NCI-H345 treated with DMSO at 0.1 percent for 48 hours (cell line): ENCODE measurements around the gene IQCE.
"Not testable (repeated sequence)": the region's sequence is repeated elsewhere in the genome, so short reads cannot be mapped to it uniquely, and the experiment has no call there.

Source experiments
- DNase-seq: peaks from one replicate; lab custom pipeline; 2025; ENCODE audit not compliant: unreplicated experiment; lab: John Stamatoyannopoulos, UW

Gene IQCE

DNA sequence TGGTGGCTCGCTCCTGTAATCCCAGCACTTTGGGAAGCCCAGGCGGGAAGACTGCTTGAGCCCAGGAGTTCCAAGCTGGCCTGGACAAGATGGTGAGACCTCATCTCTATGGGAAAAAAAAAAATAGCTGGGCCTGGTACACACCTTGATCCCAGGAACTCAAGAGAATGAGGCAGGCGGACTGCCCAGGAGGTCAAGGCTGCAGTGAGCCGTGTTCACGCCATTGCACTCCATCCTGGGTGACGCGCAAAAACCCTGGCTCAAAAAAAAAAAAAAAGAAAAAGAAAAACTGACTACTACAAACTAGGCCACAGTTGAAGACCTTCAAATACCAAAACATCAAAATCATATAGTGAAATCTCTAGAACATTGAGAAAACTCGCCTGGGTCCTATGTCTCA, 7.4 kb upstream of the IQCE start:
- no peak for DNase-seq

DNA sequence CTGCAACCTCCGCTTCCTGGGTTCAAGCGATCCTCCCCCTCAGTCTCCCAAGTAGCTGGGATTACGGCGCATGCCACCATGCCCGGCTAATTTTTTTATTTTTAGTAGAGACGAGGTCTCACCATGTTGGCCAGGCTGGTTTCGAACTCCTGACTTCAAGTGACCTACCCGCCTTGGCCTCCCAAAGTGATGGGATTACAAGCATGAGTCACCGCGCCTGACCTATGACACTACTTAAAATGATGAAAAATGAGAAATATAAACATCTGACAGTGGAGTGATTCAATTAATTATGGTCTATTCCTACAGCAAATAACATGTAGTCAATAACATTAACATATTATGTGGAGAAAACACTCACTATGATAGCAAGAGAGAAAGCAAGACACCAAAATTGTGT, 5.7 kb upstream of the IQCE start:
- no peak for DNase-seq

DNA sequence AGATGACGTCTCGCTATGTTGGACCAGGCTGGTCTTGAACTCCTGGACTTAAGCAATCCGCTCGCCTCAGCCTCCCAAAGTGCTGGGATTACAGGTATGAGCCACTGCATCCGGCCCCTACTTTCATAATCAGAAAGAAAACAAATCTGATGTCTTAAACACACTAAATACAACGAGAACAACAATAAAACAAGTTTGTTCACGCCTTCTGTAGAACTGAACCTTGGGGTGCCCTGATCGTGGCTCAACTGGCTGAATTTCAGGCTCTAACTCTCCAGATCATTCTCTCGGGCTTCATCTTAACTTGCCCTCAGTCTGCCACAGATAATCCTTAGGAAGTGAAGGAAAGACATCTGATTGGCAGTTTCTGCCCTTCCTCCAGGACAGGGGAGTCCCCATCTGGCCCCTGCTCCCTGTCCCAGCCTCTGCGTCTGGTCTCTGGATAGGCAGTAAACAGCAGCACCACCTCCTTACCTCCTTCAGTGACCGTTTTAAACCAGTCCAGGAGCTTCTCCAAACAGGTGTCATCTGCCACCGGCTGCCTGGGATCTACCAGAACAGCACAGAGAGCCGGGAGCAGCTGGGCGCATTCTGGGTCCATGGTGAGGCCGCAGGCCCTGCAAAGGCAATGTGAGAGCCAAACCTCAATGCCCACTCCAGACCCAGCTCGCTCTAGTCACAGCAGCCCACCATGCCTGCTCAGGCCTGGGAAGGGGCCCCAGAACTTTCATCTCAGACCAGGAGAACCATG, 4.8 kb upstream of the IQCE start:
- DNase-seq, result no peak

DNA sequence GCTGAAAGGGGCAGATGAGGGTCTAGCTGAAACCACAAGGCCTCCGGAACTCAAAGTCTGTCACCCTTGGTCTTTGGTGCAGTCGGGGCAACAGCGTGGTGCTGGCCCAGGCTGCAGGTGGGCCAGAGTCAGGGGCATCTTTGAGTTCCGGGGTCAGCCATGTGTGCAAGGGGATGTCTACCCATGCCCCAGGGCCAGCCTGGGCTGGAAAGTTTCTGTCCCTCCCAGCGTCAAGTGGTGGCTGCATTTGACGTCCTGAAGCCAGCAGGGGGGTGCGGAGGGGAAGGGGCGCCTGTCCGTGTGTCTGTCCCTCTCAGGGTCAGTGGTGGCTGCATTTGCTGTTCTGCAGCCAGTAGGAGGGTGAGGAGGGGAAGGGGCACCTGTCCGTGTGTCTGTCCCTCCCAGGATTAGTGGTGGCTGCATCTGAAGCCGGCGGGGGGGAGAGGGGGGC, 4.1 kb upstream of the IQCE start:
- DNase-seq, result no peak

DNA sequence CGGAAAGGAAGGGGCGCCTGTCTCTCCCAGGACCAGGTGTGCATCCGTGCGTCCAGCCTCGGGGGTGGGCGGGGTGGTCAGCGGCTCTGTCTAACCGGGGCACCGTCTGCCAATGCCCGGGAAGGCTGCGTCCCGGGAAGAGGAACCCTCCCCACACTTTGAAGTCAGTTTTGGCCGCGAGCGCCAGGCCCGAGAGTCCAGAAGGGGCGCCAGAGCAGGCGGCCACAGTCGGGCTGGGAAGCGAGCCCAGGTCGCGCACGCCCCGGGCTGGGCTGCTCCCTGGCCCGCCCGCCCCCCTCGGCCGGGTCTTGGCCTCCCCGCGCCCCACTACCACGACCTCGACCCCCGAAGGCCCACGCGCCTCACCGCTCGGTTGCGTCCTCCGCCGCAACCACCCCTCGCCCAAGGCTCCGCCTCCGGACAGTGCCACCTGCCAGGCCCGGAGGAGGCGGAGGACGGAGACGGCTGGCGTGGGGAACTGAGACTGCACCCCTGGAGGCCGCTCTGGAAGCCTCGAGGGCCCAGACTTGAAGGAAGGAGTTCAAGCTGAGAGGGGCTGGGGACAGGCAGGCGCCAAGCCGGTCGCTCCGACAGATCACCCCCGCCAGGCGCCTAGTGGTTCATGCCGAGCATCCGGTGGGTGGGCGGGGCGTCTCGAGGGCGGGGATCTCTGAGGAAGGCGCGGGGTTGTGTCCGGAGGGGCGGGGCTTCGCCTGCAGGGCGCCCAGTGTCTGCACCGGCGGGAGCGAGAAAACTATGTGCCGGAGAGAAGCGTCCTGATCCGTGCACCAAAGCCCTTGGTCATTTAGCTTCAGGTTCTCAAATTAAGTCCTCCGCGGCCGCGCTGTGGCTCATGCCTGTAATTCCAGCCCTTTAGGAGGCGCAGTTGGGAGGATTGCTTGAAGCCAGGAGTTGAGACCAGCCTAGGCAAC, 3.4 kb upstream of the IQCE start, which contains the start of gene BRAT1:
Gene BRAT1, minus strand, starts transcription at position 404 of the 932 bp plus-strand sequence. CDS start 1,093 bp downstream, outside the sequence.
- DNase-seq, result peak; percentile 85

DNA sequence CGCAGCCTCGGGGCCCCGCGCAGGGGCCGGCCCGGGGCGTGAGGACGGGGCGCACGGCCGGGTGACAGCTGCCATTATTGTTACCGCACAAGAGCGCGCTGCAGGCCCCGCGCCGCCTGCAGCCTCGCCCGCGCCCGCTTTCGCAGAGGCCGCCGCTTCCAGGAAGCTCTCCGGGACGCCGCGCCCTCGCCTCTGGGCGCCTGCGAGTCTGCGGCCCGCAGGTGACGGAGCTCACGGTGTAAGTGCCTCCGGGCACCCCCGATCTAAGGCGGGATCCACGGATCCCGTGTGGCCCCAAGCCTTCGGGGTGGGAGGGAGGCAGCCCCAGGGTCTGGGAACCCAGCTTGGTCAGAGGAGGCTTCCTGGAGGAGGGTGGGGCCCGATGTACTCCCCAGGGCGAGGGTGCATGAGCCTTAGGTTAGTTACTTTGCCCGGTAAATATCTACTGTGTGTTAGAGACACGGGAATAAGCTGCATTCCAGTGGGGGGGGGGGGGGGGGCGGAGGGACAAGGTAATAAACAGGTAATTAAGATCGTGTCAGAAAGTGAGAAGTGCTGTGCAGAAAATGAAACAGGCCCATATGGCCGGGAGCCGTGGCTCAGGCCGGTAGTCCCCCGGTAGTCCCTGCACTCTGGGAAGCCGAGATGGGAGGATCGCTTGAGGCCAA, 638 bp downstream of the IQCE start:
- DNase-seq, result no peak

DNA sequence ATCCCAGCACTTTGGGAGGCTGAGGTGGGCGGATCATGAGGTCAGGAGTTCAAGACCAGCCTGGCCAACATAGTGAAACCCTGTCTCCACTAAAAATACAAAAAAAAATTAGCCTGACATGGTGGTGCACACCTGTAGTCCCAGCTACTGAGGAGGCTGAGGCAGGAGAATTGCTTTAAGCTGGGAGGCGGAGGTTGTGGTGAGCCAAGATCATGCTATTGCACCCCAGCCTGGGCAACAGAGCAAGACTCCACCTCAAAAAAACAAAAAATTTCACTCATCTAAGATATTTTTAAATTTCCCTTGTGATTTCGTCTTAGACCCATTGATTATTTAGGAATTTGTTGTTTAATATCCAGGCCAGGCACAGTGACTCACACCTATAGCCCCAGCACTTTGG, 5.2 kb downstream of the IQCE start:
- not testable (repeated sequence) for DNase-seq

DNA sequence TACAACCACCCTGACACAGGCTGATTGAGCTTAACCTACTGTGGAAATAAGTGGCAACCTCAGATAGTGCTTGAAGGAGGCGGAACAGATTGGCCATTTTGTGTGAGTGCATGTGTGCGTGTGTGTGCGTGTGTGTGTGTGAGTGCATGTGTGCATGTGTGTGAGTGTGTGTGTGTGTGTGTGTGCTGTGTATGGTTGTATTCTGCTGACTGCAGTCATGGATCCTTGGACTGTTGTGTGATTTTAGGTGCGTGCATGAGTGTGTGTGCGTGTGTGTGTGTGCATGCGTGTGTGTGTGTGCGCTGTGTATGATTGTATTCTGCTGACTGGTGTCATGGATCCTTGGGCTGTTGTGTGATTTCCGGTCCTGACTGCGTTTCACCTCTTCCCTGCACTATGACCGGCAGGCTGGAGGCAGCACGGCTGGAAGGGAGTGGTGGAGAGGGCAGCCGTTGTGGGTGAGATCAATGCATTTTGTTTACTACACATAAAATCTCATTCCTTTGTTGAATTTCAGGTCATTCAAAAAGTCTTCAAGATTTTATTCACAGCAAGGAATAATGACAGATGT, 6.3 kb downstream of the IQCE start:
- DNase-seq, result no peak

DNA sequence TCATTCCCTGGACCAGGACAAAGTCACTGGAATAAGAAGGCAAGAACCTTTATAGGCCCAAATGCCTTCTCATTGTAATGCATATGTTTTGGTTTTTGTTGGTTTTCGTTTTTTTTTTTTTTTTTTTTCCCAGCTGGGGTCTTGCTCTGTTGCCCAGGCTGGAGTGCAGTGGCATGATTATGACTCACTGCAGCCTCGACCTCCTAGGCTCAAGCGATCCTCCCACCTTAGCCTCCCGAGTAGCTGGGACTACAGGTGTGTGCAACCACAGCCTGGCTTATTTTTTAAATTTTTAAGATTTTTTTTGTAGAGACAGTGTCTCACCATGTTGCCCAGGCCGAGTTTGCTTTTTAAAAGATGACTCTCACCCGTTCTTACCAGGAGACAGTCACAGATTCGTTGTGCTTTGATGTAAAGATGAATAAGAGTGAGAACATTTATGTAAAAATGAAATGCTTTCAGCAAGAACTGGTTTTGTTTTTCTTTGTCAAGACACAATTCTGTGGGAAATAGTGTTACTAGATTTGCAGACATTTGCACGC, 7.6 kb downstream of the IQCE start:
- DNase-seq, result no peak

DNA sequence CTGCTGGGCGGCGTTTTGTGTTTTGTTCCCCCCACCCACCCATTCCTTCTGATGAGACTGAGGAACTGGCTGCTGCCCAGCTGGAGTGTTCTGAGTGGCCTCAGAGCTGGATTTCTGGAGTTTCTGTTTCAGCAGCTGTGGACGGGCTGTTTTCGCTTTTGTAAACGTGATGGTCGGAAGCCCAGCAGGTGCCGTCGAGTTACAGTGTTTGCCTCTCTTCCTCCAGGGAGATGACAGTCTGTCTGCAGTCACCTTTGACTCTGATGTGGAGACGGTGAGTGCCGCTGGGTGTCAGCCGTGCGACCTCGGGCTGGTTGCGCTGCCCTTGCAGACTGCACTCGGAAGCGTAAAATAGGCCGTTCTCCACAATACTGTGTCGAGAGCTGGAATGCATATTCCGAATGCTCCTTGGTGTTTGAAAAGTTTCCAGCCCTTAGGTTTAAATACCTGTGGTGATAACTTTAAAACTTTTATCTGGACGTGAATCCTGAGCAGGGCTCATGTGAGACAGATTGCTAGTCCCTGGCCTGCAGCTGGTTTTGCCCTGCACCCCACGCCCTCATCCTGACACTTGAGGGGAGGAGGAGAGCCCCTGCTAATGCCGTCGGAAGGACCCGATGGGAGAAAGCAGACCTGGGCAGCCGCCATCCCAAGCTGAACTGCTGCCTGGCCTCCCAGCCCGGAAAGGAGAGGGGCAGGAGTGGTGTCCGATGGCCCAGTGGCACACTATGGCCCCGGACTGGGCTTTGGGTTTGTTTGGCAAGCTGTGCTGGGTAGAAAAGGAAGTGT, 8.3 kb downstream of the IQCE start:
- DNase-seq, result no peak

DNA sequence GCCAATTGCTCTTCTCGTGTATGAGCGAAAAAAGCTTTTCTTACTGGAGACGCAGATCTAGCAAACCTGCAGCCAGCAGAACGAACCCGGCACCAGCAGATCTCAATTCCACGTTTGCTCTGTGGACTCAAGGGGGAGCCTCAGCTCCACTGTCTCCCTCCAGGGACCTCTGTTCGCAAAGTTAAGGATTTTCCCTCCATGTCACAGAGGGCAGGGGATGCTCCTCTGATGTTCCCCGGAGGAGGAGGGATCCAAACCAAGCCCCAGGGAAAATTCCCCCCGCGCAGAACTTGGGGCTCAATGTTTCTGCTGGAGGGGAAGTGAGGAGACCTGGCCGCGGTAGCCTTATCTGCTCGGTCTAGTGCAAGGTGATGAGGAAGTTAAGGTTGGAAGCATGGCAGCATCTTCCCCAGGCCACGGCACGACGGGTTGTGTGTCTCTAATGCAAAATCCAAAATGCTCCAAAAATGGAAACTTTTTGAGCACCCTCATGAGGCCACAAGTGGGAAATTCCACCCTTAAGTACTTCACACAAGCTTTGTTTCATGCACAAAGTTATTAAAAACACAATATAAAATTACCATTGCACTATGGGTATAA, 9.0 kb downstream of the IQCE start:
- no peak for DNase-seq

DNA sequence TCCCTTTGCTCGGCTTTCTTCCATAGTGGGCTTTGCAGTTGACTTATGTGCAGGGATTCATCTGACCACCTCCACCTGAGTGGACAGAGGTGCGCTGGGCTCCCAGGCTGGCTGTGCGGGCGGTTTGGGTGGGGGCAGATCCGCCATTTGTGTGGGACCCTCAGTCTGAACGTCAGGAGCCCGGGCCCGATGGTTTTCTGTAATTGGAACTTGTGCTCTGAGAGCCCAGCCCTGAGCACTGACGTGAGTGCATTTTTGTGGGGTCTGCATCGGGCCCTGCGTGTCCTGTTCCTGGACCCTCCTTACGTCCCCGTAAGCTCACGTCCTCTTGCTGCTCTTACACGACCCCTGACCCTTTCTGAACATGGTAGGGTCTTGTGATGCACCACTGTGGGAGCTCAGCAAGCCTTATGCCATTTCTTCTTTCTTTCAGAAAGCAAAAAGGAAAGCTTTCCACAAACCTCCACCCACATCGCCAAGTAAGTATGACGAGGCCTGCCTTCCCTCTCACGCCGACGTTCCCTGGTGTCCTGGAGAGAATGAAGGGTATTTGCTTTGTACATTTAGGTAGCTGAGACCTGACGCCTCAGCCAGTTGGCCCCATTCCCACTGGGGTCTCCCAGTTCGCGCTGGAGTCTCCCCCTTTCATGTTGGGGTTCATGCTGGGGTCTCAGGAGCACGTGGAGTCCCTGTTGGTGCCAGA, 9.9 kb downstream of the IQCE start:
- no peak for DNase-seq

DNA sequence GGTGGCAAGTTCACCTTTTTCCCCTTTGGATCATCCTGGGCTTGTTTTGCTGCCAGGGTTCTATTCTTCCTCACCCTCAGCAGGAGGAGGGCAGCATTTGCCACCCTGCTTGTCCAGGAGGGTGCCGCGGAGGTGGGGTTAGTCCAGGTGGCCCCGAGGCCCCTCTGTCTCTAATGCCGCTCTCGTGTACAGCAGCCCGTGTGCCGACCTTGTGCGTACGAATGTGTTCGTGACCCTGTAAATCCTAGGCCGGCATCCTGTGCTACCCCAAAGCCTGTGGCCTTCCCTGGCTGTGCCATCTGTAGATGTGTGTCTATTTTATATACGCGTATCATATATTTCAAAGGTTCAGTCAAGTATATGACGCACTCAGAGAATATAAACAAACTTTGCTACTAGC, 10.6 kb downstream of the IQCE start:
- DNase-seq, result no peak

DNA sequence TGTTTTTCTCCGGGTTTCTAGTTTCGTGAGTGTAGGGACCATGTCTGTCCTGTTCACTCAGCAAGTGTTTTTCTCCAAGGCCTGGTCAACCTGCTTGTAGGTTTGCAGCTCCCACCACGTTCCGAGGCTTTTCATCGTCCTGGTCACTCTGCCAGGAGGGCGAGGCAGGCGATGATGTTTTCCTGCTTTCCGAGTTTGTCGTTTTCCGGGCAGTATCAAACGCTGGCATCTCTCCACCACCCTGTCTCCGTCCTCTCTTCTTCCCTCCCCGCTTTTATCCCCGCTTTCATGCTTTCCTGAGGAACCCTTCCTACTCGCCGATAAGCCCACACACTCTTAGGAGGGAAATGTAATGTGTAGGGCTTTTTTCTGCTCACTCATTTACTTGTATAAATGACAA, 11.2 kb downstream of the IQCE start:
- no peak for DNase-seq

DNA sequence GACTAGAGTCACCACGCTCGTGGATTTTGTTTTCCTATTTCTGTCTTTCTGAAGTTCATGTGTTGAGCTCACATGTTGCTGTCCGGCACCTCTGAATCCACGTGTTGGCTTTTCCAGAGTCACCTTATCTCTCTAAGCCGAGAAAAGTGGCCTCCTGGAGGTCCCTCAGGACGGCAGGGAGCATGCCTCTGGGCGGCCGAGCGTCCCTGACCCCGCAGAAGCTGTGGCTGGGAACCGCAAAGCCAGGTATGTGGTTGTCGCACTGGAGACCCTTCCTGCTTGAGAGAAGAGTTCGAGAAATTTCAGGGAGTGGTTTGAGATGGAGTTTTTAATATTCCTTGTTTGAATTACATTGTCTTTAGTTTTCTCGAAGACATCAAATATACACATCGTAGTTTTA, 12.6 kb downstream of the IQCE start:
- no peak for DNase-seq

DNA sequence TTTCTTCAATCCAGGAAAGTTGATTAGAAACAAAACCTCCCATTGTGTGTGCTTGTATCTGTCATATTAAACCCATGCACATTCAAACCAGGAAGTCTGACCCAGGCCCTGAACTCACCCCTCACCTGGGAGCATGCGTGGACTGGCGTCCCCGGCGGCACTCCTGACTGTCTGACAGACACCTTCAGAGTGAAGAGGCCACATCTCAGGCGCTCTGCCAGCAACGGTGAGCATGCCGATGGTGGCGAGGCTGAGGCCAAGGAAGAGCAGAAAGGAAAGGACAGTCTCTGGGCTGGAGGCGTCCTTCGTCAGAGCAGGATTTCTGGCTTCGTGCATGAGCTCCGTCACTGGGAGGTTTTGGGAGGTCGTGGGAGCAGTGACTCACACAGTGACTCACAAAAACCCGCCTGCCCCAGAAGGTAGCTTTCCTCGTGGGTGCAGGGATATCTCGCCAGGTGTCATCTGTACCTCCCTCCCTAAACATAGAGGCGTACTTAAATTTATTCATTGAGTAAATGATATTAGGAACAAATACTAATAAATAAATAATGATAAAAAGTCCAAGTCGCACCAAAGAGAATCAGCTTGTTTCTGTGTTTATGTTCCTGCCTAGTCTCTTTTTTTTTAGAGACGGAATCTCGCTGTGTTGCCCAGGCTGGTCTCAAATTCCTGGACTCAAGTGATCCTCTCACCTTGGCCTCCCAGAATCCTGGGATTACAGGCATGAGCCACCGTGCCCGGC, 13.5 kb downstream of the IQCE start:
- DNase-seq, result no peak

DNA sequence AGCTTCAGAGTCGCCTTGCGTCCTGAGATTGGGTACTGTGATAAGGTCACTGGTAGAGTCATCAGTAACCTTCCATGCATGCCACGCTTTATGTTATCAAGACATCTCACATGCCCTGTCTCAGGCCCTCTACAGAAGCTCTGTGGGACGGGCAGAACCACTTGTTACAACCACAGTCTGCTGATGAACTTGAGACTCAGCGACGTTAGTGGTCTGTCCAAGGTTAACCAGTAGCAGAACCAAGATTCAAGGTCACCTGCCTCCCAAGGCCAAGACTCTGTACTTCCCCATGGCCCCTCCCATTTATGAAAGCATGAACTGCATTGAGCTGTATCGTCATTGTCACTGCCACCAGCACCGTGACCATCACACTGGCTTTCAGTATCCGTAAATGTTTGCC, 15.0 kb downstream of the IQCE start:
- no peak for DNase-seq

DNA sequence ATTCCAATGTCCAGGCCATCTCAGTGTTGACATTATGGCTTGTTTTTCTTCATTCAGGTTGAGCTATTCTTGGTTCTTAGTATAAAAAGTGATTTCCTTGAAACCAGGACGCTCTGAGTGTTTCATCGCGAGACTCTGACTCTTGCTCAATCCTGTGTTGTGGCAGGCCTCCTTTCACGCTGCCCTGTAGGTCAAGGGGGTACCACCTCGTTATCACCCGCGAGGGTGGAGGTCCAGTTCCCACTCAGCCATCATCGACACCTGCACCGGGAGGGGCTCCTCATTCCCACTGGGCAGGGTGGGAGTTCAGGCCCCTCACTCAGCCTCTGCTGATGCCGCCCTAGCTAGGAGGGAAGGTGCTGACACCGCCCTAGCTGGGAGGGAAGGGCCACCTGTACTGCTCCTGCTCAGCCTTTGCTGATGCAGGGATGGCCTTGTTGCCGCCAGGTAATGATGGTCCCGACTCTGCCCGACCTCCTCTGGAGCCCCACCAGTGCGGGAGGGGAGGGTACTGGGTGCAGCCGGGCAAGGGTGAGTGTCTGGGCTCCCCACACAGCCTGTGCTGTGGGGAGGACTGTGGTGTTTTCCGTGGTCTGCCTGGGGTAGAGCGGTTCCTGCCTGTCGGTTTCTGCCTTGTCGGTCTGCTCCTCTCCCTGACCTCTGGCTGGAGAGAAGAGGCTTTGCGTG, 16.4 kb downstream of the IQCE start:
- DNase-seq, result no peak
